ENCODE data around the gene MAL.
"Not testable (repeated sequence)": the region's sequence is repeated elsewhere in the genome, so short reads cannot be mapped to it uniquely, and the experiment has no call there.

MAL gene

DNA sequence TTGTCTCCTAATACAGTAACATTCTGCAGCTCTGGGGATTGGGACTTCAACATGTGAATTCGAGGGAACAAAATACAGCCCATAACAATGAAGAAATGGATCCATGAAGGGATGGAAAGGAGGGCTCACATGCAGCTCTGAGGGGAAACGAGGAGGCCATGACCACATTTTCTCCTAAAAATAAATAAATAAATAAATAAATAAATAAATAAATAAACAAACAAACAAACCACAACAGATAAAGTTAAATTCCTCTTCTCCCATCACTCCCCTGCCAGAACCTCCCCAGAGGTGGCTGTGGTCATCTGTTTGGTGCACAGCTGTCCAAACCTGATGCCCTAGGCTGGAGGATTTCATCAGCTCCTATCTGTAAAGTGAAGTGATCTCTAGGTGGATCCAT, 42.7 kb downstream of the MAL start:
- no peak for DNase-seq

DNA sequence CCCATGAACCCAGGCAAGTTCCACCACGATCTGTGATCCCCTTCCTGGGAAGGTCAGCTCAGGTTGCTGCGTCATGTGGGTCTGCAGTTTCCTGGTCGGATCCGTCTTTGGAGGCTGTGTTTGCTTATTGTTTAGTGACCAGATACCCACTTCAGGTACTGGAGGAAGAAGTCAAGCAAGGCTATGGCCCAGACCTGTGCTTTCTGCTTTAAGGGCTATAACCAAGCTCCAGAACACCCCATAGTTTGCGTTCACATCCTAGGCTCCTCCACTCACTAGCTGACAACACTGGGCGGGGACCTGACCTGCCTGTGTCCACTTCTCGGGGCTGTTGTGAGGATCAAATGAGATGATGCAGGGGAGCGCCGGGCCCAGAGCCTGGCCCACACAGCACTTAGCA, 44.0 kb downstream of the MAL start:
- no peak for DNase-seq

DNA sequence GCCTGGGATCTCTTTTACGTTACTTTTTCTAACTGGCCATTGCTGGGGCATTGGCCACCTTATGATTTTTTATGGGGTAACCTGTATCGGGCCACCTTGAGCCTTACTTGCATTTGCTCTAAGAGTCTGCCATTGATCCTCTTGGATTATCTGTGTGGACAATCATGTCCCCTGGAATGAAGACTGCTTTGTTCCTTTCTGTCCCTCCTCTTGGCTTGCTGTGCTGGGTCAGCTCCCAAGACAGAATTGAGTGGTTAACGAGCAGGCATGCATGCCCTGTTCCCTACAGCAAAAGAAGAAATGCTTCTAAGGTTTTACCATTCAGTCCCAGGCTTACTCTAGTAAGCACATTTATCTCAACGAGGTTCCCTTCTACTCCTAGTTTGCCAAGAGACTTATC, 46.3 kb downstream of the MAL start:
- DNase-seq, result no peak

DNA sequence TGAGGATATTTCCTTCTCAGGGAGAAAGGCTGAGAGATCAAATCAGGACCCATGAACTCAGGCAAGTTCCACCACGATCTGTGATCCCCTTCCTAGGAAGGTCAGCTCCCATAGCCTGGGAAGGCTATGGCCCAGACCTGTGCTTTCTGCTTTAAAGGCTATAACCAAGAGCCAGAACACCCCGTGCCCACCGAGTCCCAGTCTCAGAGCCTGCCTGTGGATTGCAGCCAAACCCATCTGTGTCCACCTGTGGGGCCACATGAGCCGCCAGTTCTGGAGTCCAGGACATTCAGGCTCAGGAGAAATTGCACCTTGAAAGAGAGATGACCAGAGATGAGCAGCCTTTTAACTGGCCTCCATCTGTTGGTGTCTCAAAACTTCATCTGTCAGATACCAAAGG, 46.9 kb downstream of the MAL start:
- no peak for DNase-seq

DNA sequence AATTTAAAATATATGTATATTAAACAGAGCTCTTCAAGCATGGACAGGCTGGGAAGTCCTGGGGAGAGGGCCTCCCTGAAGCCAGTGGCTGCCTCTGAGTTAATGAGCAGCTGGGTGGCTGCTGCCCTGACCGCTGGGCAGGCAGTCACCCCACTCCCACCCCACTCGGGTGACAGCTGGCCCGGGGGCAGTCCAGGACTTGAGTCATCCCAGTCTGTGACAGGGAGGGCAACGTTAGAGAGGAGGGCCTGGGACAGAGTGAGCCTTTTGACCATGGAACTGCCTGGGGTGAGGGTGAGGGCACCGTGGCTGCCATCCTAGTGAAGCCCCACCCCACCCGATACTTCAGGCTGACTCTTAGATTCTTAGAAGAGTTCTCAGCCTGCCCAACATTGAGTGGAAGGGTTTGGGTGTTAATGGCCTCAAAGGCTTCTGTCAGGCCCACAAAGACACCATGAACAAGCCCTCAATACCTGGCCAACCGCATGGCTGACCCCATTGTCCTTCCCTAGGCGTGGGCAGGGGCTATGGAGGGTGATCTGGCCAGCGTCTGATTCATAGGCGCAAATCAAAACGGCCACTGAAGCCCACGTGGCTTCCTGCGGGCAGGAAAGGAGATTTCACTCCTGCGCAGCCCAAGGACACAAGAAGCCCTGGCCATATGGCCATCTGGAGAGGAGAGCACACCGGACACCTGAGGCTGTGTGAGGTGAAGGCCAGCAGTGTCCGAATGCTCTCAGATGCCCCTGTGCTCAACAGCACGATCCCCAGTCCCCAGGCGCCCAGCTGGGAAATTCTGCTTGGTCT, 48.6 kb downstream of the MAL start:
- no peak for DNase-seq

DNA sequence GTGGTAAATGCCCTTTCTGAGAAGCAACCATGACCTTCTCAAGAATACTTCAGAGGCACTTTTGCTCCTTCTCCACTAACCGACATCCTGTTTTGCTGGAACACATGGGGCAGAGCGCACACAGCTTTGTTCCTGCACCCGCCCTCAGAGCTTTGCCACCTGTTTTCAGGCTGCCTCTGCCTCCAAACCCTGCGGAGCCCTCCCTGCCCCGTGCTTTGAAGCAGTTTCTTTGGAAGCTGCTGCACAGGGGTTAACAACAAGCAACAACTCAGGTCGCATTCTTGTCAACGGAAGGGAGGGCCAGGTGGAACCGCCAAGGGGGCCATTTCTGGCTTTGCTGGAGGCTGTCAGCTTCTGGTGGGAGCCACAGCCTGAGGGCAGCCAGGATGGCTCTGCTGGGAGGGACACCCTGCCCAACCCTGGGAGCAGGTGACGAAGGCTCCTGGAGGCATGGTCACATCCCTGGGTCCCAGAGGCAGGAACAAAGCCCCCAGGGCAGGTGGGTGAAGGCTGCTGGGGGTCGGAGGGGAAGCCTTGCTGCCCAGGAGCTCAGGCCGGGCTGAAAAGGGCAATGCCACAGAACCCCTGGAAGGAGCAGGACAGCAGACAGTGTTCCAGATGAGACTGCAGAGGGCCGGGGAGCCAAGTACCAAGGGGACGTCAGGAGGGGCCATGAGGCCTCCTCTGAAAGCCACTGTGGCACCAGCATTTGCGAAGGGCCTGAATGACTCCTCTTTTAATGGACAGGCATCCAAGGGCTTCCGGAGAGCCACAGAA, 49.3 kb downstream of the MAL start:
- no peak for DNase-seq

DNA sequence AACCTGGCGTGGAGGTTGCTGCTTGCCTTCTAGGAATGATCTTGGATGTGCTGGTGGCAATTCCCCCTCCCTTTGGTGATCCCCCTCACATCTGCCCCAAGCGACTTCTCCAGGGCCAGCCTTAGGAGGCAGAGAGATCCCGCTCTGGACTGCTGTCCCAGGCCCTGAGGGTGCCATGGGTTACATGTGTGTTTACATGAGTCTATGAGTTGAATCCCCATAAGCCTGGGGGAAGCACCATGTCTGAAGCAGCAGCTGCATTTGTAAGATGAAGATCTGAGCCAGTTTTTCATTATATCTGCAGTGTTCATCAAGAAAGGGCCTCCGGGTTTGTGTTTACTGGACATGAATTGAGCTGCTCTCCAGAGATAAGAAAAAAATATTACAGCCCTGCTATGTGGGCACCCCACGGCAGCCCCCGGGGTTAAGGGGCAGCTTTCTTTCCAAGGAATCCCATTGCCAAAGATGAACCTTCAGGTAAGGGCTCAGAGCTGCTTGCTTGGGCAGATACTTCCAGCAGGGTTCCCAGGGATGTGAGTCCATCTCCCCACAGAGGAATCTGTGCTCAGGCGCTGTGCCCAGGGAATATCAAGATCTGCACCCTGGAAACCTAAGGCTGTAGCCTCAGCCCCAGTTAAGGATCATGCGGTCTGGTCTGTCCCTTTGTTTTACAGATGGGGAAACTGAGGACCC, 50.1 kb downstream of the MAL start:
- no peak for DNase-seq

DNA sequence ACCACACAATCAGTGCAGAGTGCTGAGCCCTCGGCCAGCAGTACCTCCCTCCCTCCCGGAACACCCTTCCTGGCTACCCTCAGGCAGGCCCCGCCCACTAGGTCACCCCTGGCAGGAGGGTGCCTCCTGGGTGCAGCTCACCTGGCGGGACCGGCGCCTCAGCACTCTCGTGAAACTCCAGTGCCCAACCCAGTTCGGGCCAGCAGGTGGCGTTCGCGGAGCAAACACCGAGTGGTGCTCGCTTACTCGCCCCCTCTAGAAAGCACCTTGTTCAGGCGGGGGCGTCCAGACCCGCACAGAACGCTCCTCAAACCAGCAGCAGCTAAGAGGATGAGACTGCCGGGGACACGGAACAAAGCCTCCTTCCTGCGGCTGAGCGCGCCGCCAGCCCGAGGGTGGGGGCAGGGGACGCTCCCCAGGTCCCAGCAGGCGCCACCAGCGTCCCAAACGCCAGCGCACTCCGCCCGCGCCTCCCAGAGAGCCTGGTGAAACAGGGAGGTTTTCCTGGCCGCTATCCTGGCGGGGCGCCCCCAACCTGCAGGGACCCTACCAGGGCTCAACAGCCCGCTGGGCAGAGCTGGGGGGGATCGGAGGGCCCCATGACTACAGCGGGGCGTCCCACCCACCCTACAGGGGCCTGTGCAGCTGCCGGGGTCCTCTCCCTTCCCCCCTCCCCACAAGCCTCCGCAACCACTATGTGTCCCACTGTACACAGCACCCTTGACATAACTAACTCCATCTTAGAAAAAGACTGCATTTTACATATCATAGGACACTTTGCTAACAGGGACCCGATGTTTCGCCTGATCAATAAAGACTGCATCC, 51.4 kb downstream of the MAL start:
- DNase-seq, result peak; percentile 92

DNA sequence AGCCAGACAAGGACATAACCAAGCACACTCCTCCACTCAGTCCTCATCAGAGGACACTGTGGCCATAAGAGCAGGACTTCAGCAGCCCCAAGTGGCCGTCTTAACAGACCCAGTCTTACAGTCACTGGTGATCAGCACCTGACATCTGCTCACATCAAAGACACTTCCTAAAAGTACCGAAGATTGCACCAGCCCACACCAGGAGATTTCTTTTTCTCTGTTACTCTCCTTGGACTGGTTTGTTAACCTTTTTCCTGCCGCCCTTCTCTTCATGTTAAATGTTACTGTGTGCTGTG, 52.0 kb downstream of the MAL start:
- DNase-seq, result peak; percentile 28

DNA sequence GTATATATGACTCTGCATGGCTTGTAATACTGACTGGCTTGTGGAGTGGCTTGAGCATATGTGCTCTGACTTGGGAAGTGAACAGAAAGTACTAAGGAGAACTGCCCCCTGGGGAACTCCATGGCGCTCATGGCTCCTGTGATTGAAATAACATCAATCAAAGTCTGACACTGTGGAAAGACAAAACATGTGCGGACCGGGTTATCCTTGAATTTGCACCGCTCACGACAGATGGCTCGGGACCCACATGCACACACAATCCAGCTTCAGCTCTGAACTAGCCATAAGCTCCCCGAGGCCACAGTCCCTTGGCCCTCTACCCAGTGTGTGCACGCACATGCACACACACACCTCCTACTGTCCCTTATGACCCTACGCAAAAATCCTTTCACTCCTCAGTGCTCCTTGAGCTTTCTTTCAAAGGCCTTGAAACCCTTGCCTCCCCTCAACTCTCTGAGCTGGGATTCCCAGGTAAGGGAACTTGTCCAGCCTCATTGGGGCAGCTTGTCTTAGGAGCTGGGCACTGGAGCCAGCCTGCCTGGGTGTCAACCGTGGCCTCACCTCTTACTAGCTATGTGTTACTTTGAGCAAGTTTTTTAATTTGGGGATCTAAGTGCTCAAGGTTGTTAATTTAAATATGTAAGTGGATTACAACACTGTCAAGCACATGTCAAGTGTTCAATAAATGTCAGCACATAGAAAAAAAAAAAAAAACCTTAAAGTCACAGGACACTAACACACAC, 52.5 kb downstream of the MAL start:
- peak; percentile 12 for DNase-seq

DNA sequence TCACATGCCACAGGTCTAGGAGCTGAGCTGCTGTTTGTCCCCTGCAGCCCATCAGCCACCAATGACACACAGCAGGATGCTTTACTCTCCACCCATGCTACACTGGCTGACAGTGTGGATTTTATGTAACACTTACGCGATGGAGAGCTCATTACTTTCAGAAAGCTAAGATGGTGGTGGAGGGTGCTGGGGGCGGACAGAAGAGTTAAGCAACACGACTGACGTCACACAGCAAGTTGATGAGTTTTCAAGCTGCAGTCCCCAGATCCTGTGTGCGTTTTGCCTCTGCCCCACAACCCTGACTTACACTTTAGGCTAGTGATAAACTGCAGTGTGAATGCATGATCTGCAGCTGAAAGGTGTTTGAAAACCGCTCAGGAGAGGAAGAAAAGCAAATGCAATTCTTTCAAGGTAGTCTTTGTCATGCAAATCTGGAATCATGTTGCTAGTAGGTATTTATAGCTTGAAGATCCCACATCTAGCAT, 53.7 kb downstream of the MAL start:
- DNase-seq, result no peak

DNA sequence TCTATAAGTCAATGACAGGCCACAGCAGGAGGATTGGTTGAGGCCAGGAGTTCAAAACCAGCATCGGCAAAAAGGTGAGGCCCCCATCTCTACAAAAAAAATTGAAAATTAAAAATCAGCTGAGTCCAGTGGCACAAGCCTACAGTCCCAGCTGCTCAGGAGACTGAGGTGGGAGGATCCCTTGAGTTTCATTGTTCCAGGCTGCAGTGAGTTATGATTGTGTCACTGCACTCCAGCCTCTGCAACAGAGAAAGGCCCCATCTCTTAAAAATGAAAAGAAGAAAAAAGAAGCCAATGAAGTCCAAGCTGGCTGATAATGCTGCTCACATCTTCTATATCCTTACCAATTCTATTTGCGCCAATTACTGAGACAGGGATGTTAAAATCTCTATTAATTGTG, 57.0 kb downstream of the MAL start:
- no peak for DNase-seq

DNA sequence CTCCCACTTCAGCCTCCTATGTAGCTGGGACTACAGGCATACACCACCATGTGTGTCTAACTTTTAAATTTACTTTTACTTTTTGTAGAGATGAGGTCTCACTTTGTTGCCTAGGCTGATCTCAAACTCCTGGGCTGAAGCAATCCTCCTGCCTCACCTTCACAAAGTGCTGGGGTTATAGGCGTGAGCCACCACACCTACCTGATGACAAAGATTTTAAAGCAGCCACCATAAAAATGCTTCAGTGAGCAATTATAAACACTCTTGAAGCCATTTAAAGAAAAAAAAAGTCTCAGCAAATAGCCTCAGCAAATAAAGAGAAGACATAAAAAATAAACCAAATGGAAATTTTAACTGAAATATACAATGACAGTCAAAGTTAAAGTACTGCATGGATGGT, 60.5 kb downstream of the MAL start:
- no peak for DNase-seq

DNA sequence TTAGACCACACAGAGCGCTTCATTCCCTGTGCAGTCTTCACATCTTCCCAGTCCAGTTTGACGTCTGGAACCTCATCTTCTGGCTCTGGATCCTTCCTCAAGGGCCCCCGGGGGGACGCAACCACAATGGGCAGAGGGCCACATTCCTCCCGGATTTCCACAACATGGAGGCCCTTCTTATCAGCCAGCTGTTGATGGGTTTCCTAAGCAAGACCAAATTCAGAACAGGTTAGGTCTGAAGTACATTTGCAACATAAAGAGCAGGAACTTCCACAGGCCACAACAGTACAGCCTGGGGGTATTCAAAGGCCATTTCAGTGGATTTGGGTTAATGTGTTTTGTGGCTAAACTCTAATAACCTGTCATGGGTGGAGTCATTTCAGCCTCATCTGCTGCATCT, 61.9 kb downstream of the MAL start:
- no peak for DNase-seq

DNA sequence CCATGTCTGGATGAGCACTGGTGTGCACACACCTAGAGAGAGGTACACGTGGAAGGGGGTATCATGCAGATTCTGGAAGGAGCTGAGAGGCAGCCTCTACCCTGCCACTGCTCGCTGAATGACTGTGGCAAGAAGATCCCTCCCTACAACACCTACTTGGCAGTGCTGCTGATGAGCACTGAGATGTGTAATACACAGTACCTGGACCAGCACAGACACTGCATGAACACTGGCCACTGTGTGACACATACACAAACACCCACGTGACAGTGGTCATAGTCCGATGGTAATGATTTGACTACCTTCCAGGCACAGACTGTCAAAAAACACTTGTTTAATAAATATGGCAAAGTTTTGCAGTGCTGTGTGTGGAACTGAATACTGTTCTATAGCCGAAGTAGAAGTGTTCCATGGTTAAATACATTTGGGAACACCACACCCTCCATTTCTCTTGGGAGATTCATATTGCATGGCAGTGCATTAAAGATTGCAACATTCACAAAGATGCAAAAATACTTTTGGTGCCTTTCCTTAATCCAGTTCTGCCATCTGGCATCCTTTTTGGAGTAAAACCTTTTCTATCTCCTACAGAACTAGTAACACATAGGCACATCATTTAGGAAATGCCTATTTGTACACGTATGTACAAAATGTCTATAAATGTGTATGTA, 66.5 kb downstream of the MAL start:
- DNase-seq, result no peak

DNA sequence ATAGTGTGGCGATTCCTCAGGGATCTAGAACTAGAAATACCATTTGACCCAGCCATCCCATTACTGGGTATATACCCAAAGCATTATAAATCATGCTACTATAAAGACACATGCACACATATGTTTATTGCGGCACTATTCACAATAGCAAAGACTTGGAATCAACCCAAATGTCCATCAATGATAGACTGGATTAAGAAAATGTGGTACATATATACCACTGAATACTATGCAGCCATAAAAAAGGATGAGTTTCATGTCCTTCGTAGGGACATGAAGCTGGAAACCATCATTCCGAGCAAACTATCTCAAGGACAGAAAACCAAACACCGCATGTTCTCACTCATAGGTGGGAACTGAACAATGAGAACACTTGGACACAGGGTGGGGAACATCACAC, 72.8 kb downstream of the MAL start:
- not testable (repeated sequence) for DNase-seq

DNA sequence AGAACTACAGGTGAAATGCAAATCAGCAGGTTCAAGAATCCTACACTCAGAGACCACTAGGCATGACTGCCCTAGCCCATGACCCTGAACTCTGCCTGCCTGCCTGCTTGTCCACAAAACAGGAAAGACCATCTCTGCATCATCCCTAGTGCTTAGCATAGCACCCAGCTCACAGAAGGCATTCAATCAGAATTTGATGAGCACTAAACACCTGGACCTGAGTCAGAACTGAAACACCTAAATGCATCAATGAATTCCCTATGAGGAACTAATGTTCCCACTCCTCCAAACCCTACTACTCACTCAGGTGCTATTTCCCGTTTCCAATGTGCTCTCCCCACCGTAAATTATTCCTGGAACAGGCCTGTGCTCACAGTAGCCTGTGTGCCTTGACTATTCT, 74.4 kb downstream of the MAL start:
- DNase-seq, result no peak

Data from NCI-H69 (cell line).